ENCODE data around the gene CIITA. TPM values are rescaled to one million over a fixed set of nuclear protein-coding genes. Genes with fewer than 3 reads are reported as not detected.

Gene CIITA
- total RNA-seq, 2 donors from 2014 or later: 4.5 to 9.6 TPM

- Histone ChIP-seq H3K9me3 (no peaks in the 10 kb centered on the region), H3K4me3 (no peak overlapping the region), H3K27ac (no peak overlapping the region), H3K9ac (ENCODE audit: low read depth in 2 of 2, low read length in 2 of 2) (no peak overlapping the region), H3K4me1 (no peaks in the 10 kb centered on the region), H3K36me3 (no peaks in the 10 kb centered on the region), H3K27me3 (no peaks in the 10 kb centered on the region)
- TF ChIP-seq, protein P1, sequence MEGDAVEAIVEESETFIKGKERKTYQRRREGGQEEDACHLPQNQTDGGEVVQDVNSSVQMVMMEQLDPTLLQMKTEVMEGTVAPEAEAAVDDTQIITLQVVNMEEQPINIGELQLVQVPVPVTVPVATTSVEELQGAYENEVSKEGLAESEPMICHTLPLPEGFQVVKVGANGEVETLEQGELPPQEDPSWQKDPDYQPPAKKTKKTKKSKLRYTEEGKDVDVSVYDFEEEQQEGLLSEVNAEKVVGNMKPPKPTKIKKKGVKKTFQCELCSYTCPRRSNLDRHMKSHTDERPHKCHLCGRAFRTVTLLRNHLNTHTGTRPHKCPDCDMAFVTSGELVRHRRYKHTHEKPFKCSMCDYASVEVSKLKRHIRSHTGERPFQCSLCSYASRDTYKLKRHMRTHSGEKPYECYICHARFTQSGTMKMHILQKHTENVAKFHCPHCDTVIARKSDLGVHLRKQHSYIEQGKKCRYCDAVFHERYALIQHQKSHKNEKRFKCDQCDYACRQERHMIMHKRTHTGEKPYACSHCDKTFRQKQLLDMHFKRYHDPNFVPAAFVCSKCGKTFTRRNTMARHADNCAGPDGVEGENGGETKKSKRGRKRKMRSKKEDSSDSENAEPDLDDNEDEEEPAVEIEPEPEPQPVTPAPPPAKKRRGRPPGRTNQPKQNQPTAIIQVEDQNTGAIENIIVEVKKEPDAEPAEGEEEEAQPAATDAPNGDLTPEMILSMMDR (IDR thresholded peaks at IDR 0.05): no peak
- DNase-seq: no peak
- intact Hi-C loops (cut with DNase I): no loop called here
Observed at GRCh38 chr16:10847176-10847575, 29.8 kb upstream of the CIITA start.

- intact Hi-C loops (cut with DNase I): no loop called here
Observed at GRCh38 chr16:10849736-10850477, 27.1 kb upstream of the CIITA start.

DNA sequence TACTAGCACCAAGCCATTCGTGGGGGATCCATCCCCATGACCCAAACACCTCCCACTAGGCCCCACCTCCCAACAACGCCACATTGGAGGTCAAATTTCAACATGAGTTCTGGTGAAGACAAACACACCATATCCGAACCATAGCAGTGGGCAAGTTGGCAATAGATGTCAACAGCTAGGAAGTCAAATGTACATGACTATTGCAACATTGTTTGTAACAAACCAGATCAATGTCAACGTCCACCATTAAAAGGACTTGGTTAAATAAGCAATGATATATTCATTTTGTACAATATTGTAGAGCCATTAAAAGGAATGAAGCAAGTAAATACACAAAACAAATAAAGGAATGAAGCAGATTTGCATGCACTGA lies 26.5 kb upstream of the CIITA start:
- no peaks in the 10 kb centered on the region for H3K9me3 ChIP-seq
- no peaks in the 10 kb centered on the region for H3K4me1 ChIP-seq

More at GRCh38 chr16:10849736-10850477, 27.1 kb upstream of the CIITA start:
- no peaks in the 10 kb centered on the region for H3K9me3 ChIP-seq
- H3K27ac ChIP-seq: no peak overlapping the region
- no peak overlapping the region for H3K9ac ChIP-seq (ENCODE audit: low read depth in 2 of 2, low read length in 2 of 2)
- no peak overlapping the region for H3K4me3 ChIP-seq
- H3K4me1 ChIP-seq: no peaks in the 10 kb centered on the region
- TF ChIP-seq, protein P1 (IDR thresholded peaks at IDR 0.05): no peak
- no peaks in the 10 kb centered on the region for H3K27me3 ChIP-seq
- no peaks in the 10 kb centered on the region for H3K36me3 ChIP-seq
- no peak for DNase-seq

GRCh38 chr16:10851512-10851911 lies 25.5 kb upstream of the CIITA start:
- Histone ChIP-seq H3K9me3 (no peaks in the 10 kb centered on the region), H3K4me1 (no peaks in the 10 kb centered on the region), H3K4me3 (no peak overlapping the region), H3K36me3 (no peaks in the 10 kb centered on the region), H3K27me3 (no peaks in the 10 kb centered on the region), H3K9ac (ENCODE audit: low read depth in 2 of 2, low read length in 2 of 2) (no peak overlapping the region), H3K27ac (no peak overlapping the region)
- TF ChIP-seq, protein P1 (IDR thresholded peaks at IDR 0.05): no peak
- no peak for DNase-seq
- intact Hi-C loops (cut with DNase I): no loop called here

More for the DNA sequence above, 26.5 kb upstream of the CIITA start:
- Histone ChIP-seq H3K36me3 (no peaks in the 10 kb centered on the region), H3K27ac (no peak overlapping the region), H3K9ac (ENCODE audit: low read depth in 2 of 2, low read length in 2 of 2) (no peak overlapping the region), H3K4me3 (no peak overlapping the region), H3K27me3 (no peaks in the 10 kb centered on the region)
- DNase-seq: no peak
- TF ChIP-seq, protein P1 (IDR thresholded peaks at IDR 0.05): no peak
- intact Hi-C loops (cut with DNase I): no loop called here

- no peak overlapping the region for H3K9ac ChIP-seq (ENCODE audit: low read depth in 2 of 2, low read length in 2 of 2)
Observed at GRCh38 chr16:10852286-10852685, 24.7 kb upstream of the CIITA start.

More at GRCh38 chr16:10852286-10852685, 24.7 kb upstream of the CIITA start:
- Histone ChIP-seq H3K4me1 (no peaks in the 10 kb centered on the region), H3K27me3 (no peaks in the 10 kb centered on the region), H3K27ac (no peak overlapping the region), H3K4me3 (no peak overlapping the region), H3K9me3 (no peaks in the 10 kb centered on the region), H3K36me3 (no peaks in the 10 kb centered on the region)
- intact Hi-C loops (cut with DNase I): no loop called here
- TF ChIP-seq, protein P1 (IDR thresholded peaks at IDR 0.05): no peak
- no peak for DNase-seq

Measured in colonic mucosa (tissue), 4 donors.